SK-N-SH treated with all-trans-retinoic acid at 6 μM for 48 hours (cell line): ENCODE data around the gene POMP.

Experiments
- ATAC-seq: fragments of 200-7000 bp; cut with Tn5 transposase; 3 replicates; pipeline ENCODE4 v1.9.1; 2020; ENCODE audit warnings: mild to moderate bottlenecking, moderate library complexity
- ARNTL ChIP-seq: fragments of 450-650 bp; formaldehyde crosslinking; IDR thresholded peaks from 2 replicates; pipeline ENCODE4 v1.5.0; 2020; ENCODE audit warnings: low read depth, mild to moderate bottlenecking, moderate library complexity, borderline replicate concordance
- BACH2 ChIP-seq: fragments of 250-450 bp; sonication (Bioruptor Pico); IDR thresholded peaks from 2 replicates; pipeline ENCODE4 v1.9.0; 2021; ENCODE audit warnings: mild to moderate bottlenecking, borderline replicate concordance
- CREB5 ChIP-seq: fragments of 250-450 bp; sonication (Bioruptor Pico); IDR thresholded peaks from 2 replicates; pipeline ENCODE4 v1.5.1; 2020; ENCODE audit warnings: low read depth, mild to moderate bottlenecking, moderate library complexity
- CSDC2 ChIP-seq: fragments of 250-450 bp; sonication (Bioruptor Pico); IDR thresholded peaks from 2 replicates; pipeline ENCODE4 v1.5.0; 2020; ENCODE audit warnings: mild to moderate bottlenecking, moderate library complexity
- ESRRG ChIP-seq: fragments of 250-450 bp; sonication (Bioruptor Pico); IDR thresholded peaks from 2 replicates; pipeline ENCODE4 v1.6.1; 2021; ENCODE audit warnings: mild to moderate bottlenecking
- ISL1 ChIP-seq: fragments of 250-450 bp; sonication (Bioruptor Pico); IDR thresholded peaks from 2 replicates; pipeline ENCODE4 v2.1.2; 2022; ENCODE audit warnings: mild to moderate bottlenecking, moderate library complexity
- OSR1 ChIP-seq: fragments of 250-450 bp; sonication (Bioruptor Pico); IDR thresholded peaks from 2 replicates; pipeline ENCODE4 v1.8.0; 2022; ENCODE audit warnings: moderate library complexity, mild to moderate bottlenecking, inconsistent platforms
- POU6F1 ChIP-seq: fragments of 250-450 bp; sonication (Bioruptor Pico); IDR thresholded peaks from 2 replicates; pipeline ENCODE4 v1.8.0; 2021; ENCODE audit warnings: low read depth, mild to moderate bottlenecking, moderate library complexity, borderline replicate concordance
- RARB ChIP-seq: fragments of 250-450 bp; sonication (Bioruptor Pico); IDR thresholded peaks from 2 replicates; pipeline ENCODE4 v1.8.0; 2021; ENCODE audit warnings: mild to moderate bottlenecking, moderate library complexity
- SNAI2 ChIP-seq: fragments of 250-450 bp; sonication (Bioruptor Pico); IDR thresholded peaks from 2 replicates; pipeline ENCODE4 v1.5.0; 2020; ENCODE audit warnings: mild to moderate bottlenecking, moderate library complexity
- TOX ChIP-seq: fragments of 250-450 bp; sonication (Bioruptor Pico); IDR thresholded peaks from 2 replicates; pipeline ENCODE4 v1.8.0; 2021; ENCODE audit warnings: mild to moderate bottlenecking, moderate library complexity, borderline replicate concordance
- TSHZ2 ChIP-seq: fragments of 250-450 bp; sonication (Bioruptor Pico); IDR thresholded peaks from 2 replicates; pipeline ENCODE4 v1.5.0; 2020; ENCODE audit warnings: mild to moderate bottlenecking, moderate library complexity
- ZFP3 ChIP-seq: fragments of 250-450 bp; sonication (Bioruptor Pico); IDR thresholded peaks from 2 replicates; pipeline ENCODE4 v1.5.0; 2020; ENCODE audit warnings: mild to moderate bottlenecking, moderate library complexity
- ZNF565 ChIP-seq: fragments of 450-650 bp; formaldehyde crosslinking; conservative IDR thresholded peaks from 2 replicates; pipeline ENCODE4 v1.5.0; 2020; ENCODE audit warnings: low read depth, mild to moderate bottlenecking, moderate library complexity
- ZNF70 ChIP-seq: fragments of 450-650 bp; formaldehyde crosslinking; IDR thresholded peaks from 2 replicates; pipeline ENCODE4 v1.5.0; 2020; ENCODE audit warnings: mild to moderate bottlenecking, moderate library complexity
- ZNF8 ChIP-seq: fragments of 450-650 bp; formaldehyde crosslinking; IDR thresholded peaks from 2 replicates; pipeline ENCODE4 v1.5.0; 2020; ENCODE audit warnings: mild to moderate bottlenecking, moderate library complexity

Gene POMP

GRCh38 chr13:28723806-28724205, 64.9 kb downstream of the POMP start:
- ATAC-seq: no peak
- TF ChIP-seq ZNF8 (CRISPR knock-in tag) (no peak), RARB (CRISPR knock-in tag) (no peak), CREB5 (CRISPR knock-in tag) (no peak), ZNF565 (CRISPR knock-in tag) (no peak), SNAI2 (CRISPR knock-in tag) (no peak), OSR1 (CRISPR knock-in tag) (no peak), BACH2 (CRISPR knock-in tag) (no peak), TOX (CRISPR knock-in tag) (no peak), ISL1 (CRISPR knock-in tag) (no peak), ESRRG (CRISPR knock-in tag) (no peak), ARNTL (CRISPR knock-in tag) (no peak), TSHZ2 (CRISPR knock-in tag) (no peak)

GRCh38 chr13:28725046-28725610, 66.2 kb downstream of the POMP start:
- ATAC-seq: no peak
- TF ChIP-seq ZFP3 (CRISPR knock-in tag): no peak
- TF ChIP-seq ZNF70 (CRISPR knock-in tag): no peak
- no peak for TF ChIP-seq ISL1 (CRISPR knock-in tag)
- no peak for TF ChIP-seq TSHZ2 (CRISPR knock-in tag)
- no peak for TF ChIP-seq CSDC2 (CRISPR knock-in tag)
- TF ChIP-seq ZNF565 (CRISPR knock-in tag): no peak
- no peak for TF ChIP-seq POU6F1 (CRISPR knock-in tag)
